Adrenal gland (tissue), 12 donors: ENCODE results near the gene SPP1. TPM values are rescaled to one million over a fixed set of nuclear protein-coding genes. Genes with fewer than 3 reads are reported as not detected.

Experiments
- DNase-seq, 7 donors: peaks; one replicate each; pipeline ENCODE4 v3.0.0-alpha.2; 2019 to 2020
- H3K27ac ChIP-seq, 5 donors: fragments of 200-600 bp; sonication (generic) in 4 of 5; 1 replicate in 3 of 5; 2 replicates in 2 of 5; pipeline versions ENCODE4 v1.5.1 to v1.8.0; 2016 to 2020; ENCODE audit warnings: mild to moderate bottlenecking in 1 of 5
- H3K27me3 ChIP-seq: fragments of 200-600 bp; 2 replicates; pipeline ENCODE4 v1.8.0; 2021
- H3K36me3 ChIP-seq, 2 donors: fragments of 200-600 bp; replicated peaks in 1 of 2; 1 replicate in 1 of 2; 2 replicates in 1 of 2; pipeline versions ENCODE4 v1.5.1 to v1.8.0; 2018 to 2022
- H3K4me1 ChIP-seq, 2 donors: fragments of 200-600 bp; replicated peaks in 1 of 2; 1 replicate in 1 of 2; 2 replicates in 1 of 2; pipeline versions ENCODE4 v1.5.1 to v1.8.0; 2018 to 2021
- H3K4me3 ChIP-seq, 4 donors: fragments of 200-600 bp; sonication (generic) in 3 of 4; one replicate each; pipeline ENCODE4 v1.5.1; 2016 to 2018
- H3K9me3 ChIP-seq, 3 donors: fragments of 200-600 bp; sonication (generic) in 1 of 3; replicated peaks in 1 of 3; 1 replicate in 2 of 3; 2 replicates in 1 of 3; pipeline versions ENCODE4 v1.5.1 to v1.8.0; 2016 to 2021
- CTCF ChIP-seq, 6 experiments: fragments of 450-650 bp in 4 of 6; fragments of 200-600 bp in 2 of 6; sonication (generic) in 1 of 6; IDR thresholded peaks; 1 replicate in 5 of 6; 2 replicates in 1 of 6; pipeline versions ENCODE4 v1.5.1 to v1.8.0; 2016 to 2021; ENCODE audit warnings: antibody characterized with exemption in 6 of 6, mild to moderate bottlenecking in 2 of 6, moderate library complexity in 1 of 6
- POLR2A ChIP-seq, 2 donors: fragments of 450-650 bp; IDR thresholded peaks; one replicate each; pipeline ENCODE4 v1.6.1; 2017; ENCODE audit warnings: antibody characterized with exemption in 2 of 2, mild to moderate bottlenecking in 2 of 2, moderate library complexity in 1 of 2
- WGBS, 4 donors: extraction: QIAGEN DNeasy Blood & Tissue Kit in 2 of 4; methylation state at CpG; one replicate each; pipeline versions ENCODE4 v1.1.5 to v1.1.7; 2013 to 2017; 5-methylcytosine and 5-hydroxymethylcytosine counted together
- intact Hi-C, 2 donors: fragments of 100-400 bp; cut with DNase I; formaldehyde crosslinking; loops; one replicate each; pipeline versions ENCODE4 v1.14.1 to v1.15.0; 2022 to 2023
- polyA plus RNA-seq, 3 donors: library from polyadenylated mRNA; stranded (reverse); fragments of 200-250 nt in 2 of 3; fragments of 350-450 nt in 1 of 3; fragmentation: Illumina TruSeq in 1 of 3; extraction: RNeasy Lipid Tissue Mini Kit (QIAGEN cat#74804) in 1 of 3; gene quantifications; one replicate each; pipeline ENCODE4 v1.2.3, GENCODE V29; 2013 to 2014
- total RNA-seq, 9 donors: library from RNA; depleted of rRNA in 4 of 9; stranded (reverse); fragments of >200 nt in 4 of 9; fragments of 120-200 nt in 1 of 9; fragmentation: NEBNext Ultra II Directional in 1 of 9; extraction: Animal tissue kit (Norgen Biotek cat#: 25700) in 1 of 9; gene quantifications; one replicate each; pipeline versions ENCODE4 v1.1.0 to v1.2.4, GENCODE V29; 2013 to 2023
- donor health status: healthy with polysubstance abuse.
- donor health status: Bipolar disorder and iron deficiency.
- donor health status: DM: yes; HTN: yes; CAD: no.
- donor health status: DM: no; HTN: no; CAD: no.
- donor health status: DM: no; HTN: no; CAD: no.
- donor health status: DM: yes; HTN: yes; CAD: no.

Gene SPP1
- total and polyA plus RNA-seq, 12 donors: 5.2 to 166 (median 39.3) TPM

GRCh38 chr4:87947381-87948160 is 27.9 kb upstream of the SPP1 start:
- 80 to 91% (median 84%) methylated on average over 6 of the region's 6 CpGs for WGBS, 4 donors
- H3K27ac ChIP-seq: no peak overlapping the region
- H3K27me3 ChIP-seq: no peaks in the 10 kb centered on the region
- intact Hi-C loops: no loop called here
- TF ChIP-seq CTCF (IDR thresholded peaks at IDR 0.05) (no peak), POLR2A (IDR thresholded peaks at IDR 0.05) (no peak)
- H3K4me3 ChIP-seq: no peak overlapping the region
- no peaks in the 10 kb centered on the region for H3K9me3 ChIP-seq
- H3K4me1 ChIP-seq: peaks cover 8 to 15% of the 10 kb centered on the region in 2 donors
- no peaks in the 10 kb centered on the region for H3K36me3 ChIP-seq
- DNase-seq: no peak

GRCh38 chr4:87949961-87950360 is 25.6 kb upstream of the SPP1 start:
- no peaks in the 10 kb centered on the region for H3K9me3 ChIP-seq
- peak; percentile 67 to 86 (median 77) for DNase-seq
- H3K4me1 ChIP-seq: peaks cover 8 to 15% of the 10 kb centered on the region in 2 donors
- 17 to 32% (median 24%) methylated on average over 1 of the region's 1 CpG for WGBS, 4 donors
- no peaks in the 10 kb centered on the region for H3K36me3 ChIP-seq
- TF ChIP-seq CTCF (IDR thresholded peaks at IDR 0.05) (no peak), POLR2A (IDR thresholded peaks at IDR 0.05) (no peak)
- H3K27me3 ChIP-seq: no peaks in the 10 kb centered on the region
- peak overlapping the region in 3 of 5 donors; percentile 9 to 50 (median 22) for H3K27ac ChIP-seq
- intact Hi-C loops: no loop called here
- no peak overlapping the region for H3K4me3 ChIP-seq

- Histone ChIP-seq H3K36me3 (no peaks in the 10 kb centered on the region), H3K27me3 (no peaks in the 10 kb centered on the region), H3K9me3 (no peaks in the 10 kb centered on the region), H3K4me1 (peaks cover 8 to 15% of the 10 kb centered on the region in 2 donors), H3K27ac (peak overlapping the region in 2 of 5 donors; percentile 22 to 50), H3K4me3 (no peak overlapping the region)
- no peak for DNase-seq
- TF ChIP-seq POLR2A (IDR thresholded peaks at IDR 0.05) (no peak), CTCF (IDR thresholded peaks at IDR 0.05) (no peak)
- intact Hi-C loops: no loop called here
These were observed 25.0 kb upstream of the SPP1 start for GRCh38 chr4:87950493-87950892.

GRCh38 chr4:87950936-87951511 is 24.5 kb upstream of the SPP1 start:
- Histone ChIP-seq H3K27ac (no peak overlapping the region), H3K9me3 (no peaks in the 10 kb centered on the region), H3K4me1 (peaks cover 8 to 15% of the 10 kb centered on the region in 2 donors), H3K4me3 (no peak overlapping the region), H3K36me3 (no peaks in the 10 kb centered on the region), H3K27me3 (no peaks in the 10 kb centered on the region)
- no peak for TF ChIP-seq CTCF (IDR thresholded peaks at IDR 0.05)
- TF ChIP-seq POLR2A (IDR thresholded peaks at IDR 0.05): no peak
- intact Hi-C loops: no loop called here
- WGBS, 4 donors: 89 to 94% (median 91%) methylated on average over 3 of the region's 3 CpGs
- no peak for DNase-seq
